Left ventricle myocardium superior (tissue), 1 donor: Measurements from ENCODE around the gene INF2. TPM values are rescaled to one million over a fixed set of nuclear protein-coding genes. Genes with fewer than 3 reads are reported as not detected.
A peak's percentile ranks its signal among the peaks of the same experiment; 100 is the strongest.
"Not testable (repeated sequence)": the region's sequence is repeated elsewhere in the genome, so short reads cannot be mapped to it uniquely, and the experiment has no call there.

ENCODE experiments used
- ATAC-seq: fragments of 200-7000 bp; cut with Tn5 transposase; one replicate; pipeline ENCODE4 v1.9.1; 2020; ENCODE audit warnings: mild to moderate bottlenecking, moderate library complexity
- DNase-seq: peaks from one replicate; pipeline ENCODE4 v3.0.0-alpha.2; 2020
- intact Hi-C: fragments of 100-400 bp; cut with micrococcal nuclease; formaldehyde crosslinking; loops from one replicate; pipeline ENCODE4 v1.11.0; 2022
- total RNA-seq: library from RNA; stranded (reverse); fragmentation: NEBNext Ultra II Directional; extraction: Animal tissue kit (Norgen Biotek cat#: 25700); gene quantifications from one replicate; pipeline ENCODE4 v1.2.1, GENCODE V29; 2021
- donor health status: DM: no; HTN: yes; CAD: no; lungs with severe emphysema.

INF2 gene
- total RNA-seq, 1 donor from 2014 or later: 30.4 TPM

GRCh38 chr14:104725772-104726548 lies 36.5 kb downstream of the INF2 start:
- intact Hi-C loops: no loop called here
- peak; percentile 1 for ATAC-seq
- DNase-seq: peak; percentile 42

- DNase-seq: peak; percentile 44
- intact Hi-C loops: no loop called here
- ATAC-seq: no peak
These were observed 37.4 kb downstream of the INF2 start for GRCh38 chr14:104726600-104727451.

- DNase-seq (no peak), ATAC-seq (no peak)
- intact Hi-C loops: no loop called here
These were observed 39.2 kb downstream of the INF2 start for GRCh38 chr14:104728631-104729030.

GRCh38 chr14:104729176-104729834 lies 39.9 kb downstream of the INF2 start:
- intact Hi-C loops, ATAC-seq, DNase-seq: not testable (repeated sequence)

GRCh38 chr14:104729835-104730181 lies 40.4 kb downstream of the INF2 start:
- ATAC-seq (no peak), DNase-seq (no peak)
- intact Hi-C loops: no loop called here

- no peak for DNase-seq
- ATAC-seq: no peak
- intact Hi-C loops: no loop called here
These were observed 41.1 kb downstream of the INF2 start for GRCh38 chr14:104730487-104730886.

- intact Hi-C loops: no loop called here
- ATAC-seq (no peak), DNase-seq (peak; percentile 39)
These were observed 42.2 kb downstream of the INF2 start for GRCh38 chr14:104731320-104732294.

DNA sequence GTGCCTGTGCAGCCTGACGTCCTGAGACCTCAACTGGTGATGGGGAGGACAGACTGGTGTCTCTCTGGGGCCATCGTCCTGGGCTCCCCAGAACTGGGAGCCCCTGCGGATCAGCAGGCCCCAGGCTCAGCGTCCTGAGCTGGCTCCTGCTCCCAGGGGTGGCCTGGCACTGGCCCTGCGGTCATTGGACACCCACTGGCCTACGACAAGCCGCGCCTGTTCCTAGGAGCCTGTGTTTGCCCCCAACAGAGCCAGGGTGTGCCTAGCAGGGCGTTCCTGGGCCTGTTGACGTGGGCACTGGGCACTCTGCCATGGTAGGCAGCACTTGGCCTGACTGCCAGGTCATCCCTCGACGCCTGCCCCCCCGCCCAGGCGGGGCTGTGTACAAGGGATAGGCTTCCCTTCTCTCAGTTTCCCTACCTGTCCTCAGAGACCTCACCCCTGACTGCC lies 43.0 kb downstream of the INF2 start:
- intact Hi-C loops: no loop called here
- DNase-seq (peak; percentile 93), ATAC-seq (peak; percentile 73)

DNA sequence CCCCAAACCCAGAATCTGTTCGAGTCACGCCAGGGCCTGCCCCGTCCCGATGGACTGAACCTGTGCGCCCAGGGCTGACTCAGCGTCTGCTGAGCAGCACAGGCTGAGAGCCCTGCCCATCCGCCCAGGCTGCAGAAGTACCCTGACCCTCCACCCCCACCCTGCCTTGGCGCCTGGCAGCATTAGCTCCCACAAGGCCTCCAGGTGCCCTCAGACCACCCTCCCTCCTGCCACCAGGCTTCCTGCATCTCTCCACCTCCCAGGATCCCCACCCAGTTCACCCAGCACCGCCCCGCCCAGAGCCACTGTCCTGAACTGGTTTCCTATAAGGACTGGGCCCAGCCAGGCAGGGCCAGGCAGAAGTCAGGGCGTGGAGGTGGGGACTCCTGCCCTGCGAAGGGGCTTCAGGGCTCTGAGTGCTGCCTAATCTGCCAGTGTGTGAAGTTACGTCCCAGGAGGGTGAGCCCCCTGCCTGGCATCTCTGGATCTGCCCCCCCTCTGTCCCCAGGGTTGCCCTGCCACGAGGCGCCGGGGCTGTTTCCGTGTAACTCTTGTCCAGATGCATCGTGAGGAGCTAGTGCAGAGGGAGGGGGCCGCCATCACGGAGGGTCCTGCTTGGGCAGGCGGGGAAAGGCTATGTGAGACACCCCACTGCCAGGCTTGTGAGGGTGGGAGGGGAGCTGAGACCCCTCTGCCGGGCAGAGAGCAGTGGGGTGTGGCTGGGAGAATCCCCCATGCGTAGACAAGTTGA lies 43.7 kb downstream of the INF2 start:
- intact Hi-C loops: no loop called here
- ATAC-seq (no peak), DNase-seq (no peak)

DNA sequence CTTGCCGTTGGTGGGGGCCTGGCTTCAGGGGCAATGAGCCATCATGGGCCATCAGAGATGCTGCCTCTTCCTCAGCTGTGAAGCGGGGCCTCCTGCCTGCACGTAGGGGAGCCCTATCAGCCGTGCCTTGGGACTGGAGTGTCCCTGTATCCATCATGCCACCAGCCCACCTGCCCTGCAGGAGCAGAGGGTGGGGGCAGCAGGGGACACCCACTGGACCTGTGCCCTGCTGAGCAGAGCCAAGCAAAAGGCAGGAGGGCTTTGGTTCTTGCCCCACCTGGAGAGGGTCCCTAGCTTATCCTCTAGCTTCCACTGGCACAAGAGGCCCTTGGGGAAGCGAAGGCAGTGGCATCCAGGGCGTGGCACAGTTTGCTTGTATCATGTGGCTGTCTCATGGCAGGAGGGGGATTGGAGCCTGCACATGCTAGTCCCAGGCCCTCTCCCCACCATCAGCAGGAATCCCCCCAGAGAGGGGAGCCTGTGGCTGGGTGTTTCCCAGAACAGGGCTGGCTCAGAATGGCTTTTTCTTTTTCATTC lies 44.7 kb downstream of the INF2 start:
- intact Hi-C loops: no loop called here
- no peak for DNase-seq
- ATAC-seq: no peak

- DNase-seq: no peak
- intact Hi-C loops: no loop called here
- ATAC-seq: no peak
These were observed 45.2 kb downstream of the INF2 start for GRCh38 chr14:104734601-104734990.

DNA sequence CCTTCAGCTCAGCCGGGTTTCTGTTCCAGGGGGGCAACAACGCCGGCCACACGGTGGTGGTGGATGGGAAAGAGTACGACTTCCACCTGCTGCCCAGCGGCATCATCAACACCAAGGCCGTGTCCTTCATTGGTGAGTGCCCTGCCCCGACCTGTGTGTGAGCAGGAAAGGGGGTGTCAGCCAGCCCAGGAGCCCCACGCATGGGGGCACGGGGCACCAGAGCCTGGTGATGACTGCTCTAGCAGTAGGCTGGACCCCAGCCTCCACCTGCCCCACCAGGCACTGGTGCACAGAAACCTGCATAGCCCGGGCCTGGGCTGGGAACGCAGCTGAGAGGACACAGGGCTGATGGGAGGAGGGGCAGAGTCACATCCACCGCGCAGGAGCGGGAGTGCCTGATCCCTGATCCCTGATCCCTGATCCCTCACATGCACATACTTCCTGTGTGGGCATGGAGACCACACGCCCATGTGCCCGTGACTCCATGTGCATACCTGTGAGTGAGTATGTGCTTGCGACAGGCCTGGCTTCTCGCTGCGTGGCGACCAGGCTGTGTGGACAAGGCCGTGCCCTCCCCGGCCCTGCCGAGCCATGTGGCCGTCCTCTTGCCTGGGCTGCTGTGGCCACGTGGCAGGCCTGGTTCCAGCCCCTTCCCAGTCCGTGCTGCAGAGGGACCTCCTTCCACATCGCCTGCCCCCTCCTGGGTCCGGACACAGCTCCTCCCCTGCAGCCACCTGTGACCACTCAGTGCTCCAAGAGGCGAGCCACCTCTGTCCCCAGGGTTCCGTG lies 45.8 kb downstream of the INF2 start:
- intact Hi-C loops: no loop called here
- ATAC-seq (peak; percentile 5), DNase-seq (peak; percentile 59)

GRCh38 chr14:104735830-104736642 lies 46.6 kb downstream of the INF2 start:
- ATAC-seq (peak; percentile 79), DNase-seq (peak; percentile 93)
- intact Hi-C loops: no loop called here

- DNase-seq (no peak), ATAC-seq (no peak)
These were observed 49.1 kb downstream of the INF2 start for GRCh38 chr14:104738375-104739019.

GRCh38 chr14:104739026-104739425 lies 49.6 kb downstream of the INF2 start:
- intact Hi-C loops: no loop called here
- no peak for DNase-seq
- ATAC-seq: no peak

More at GRCh38 chr14:104738375-104739019, 49.1 kb downstream of the INF2 start:
- intact Hi-C loops: no loop called here
